Large intestine (tissue), 3 donors: ENCODE data around the gene RNF13. TPM values are rescaled to one million over a fixed set of nuclear protein-coding genes. Genes with fewer than 3 reads are reported as not detected.

Source experiments
- DNase-seq, 2 donors: peaks; one replicate each; pipeline versions ENCODE4 v3.0.0 to v3.0.0-alpha.2; 2013
- H3K27ac ChIP-seq: one replicate; pipeline ENCODE4 v1.5.1; 2013; ENCODE audit warnings: low read length
- H3K27me3 ChIP-seq: 2 replicates; pipeline ENCODE4 v1.6.1; 2013; ENCODE audit warnings: low read length; ENCODE audit not compliant: control insufficient read depth, insufficient read depth
- H3K36me3 ChIP-seq: 2 replicates; pipeline ENCODE4 v1.6.1; 2013; ENCODE audit warnings: low read length; ENCODE audit not compliant: control insufficient read depth, insufficient read depth
- H3K4me1 ChIP-seq: one replicate; pipeline ENCODE4 v1.6.1; 2013; ENCODE audit warnings: low read length; ENCODE audit not compliant: control insufficient read depth, insufficient read depth
- H3K4me3 ChIP-seq: one replicate; pipeline ENCODE4 v1.5.1; 2013; ENCODE audit warnings: low read length
- H3K9me3 ChIP-seq: one replicate; pipeline ENCODE4 v1.6.1; 2013; ENCODE audit warnings: mild to moderate bottlenecking, low read depth, low read length, moderate library complexity; ENCODE audit not compliant: control insufficient read depth
- WGBS: methylation state at CpG from one replicate; pipeline ENCODE4 v1.1.5; 2013; ENCODE audit warnings: low lambda C conversion rate; ENCODE audit not compliant: insufficient coverage; 5-methylcytosine and 5-hydroxymethylcytosine counted together
- polyA plus RNA-seq: library from polyadenylated mRNA; unstranded; fragments of 120-200 nt; gene quantifications from one replicate; pipeline ENCODE4 v1.2.1, GENCODE V29; 2013

Gene RNF13
- polyA plus RNA-seq, 1 donor = 56.2 TPM

DNA sequence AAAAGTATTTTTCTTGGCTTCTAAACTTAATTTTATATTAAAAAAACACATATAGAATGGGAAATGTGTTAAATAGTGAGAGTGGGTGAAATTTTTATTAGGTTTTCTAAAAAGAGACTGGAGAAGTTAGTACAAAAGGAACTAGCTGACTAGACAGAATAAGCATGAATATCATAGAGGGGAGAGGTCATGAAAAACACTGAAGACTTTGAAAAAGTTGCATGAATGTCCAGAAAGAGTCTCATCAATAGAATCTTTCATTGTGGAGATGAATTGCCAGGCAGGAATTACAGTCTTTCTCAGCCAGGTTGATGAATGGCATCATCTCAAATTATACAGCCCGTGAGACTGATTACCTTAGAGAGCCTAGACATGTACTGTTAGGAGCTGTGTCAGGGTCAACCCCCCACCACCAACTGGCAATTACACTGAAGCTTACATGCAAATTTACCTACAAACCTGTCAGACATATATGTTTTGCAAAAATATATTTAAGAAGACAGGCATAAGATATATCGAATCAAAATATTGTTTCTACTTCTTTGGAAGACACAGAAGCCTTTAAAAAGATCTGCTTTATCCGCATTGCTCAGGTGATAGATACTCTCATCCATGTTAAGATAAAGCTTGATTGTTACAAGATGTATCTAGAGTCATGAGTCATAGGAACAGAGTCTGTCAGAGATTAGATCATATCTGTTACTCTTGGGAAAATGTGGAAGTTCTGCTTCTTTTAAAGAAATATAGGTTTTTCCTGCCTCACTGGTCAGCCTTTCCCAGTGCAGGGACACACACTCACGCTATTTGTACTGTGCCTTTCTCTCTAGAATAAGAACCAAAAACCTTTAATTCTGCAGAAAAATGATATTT, 192.5 kb downstream of the RNF13 start:
- DNase-seq = no peak
- Histone ChIP-seq H3K4me1 (no peaks in the 10 kb centered on the region), H3K9me3 (no peaks in the 10 kb centered on the region), H3K27me3 (peaks cover 2% of the 10 kb centered on the region), H3K36me3 (no peaks in the 10 kb centered on the region), H3K27ac (no peak overlapping the region), H3K4me3 (no peak overlapping the region)
- WGBS = 92% methylated on average over 2 of the region's 4 CpGs

DNA sequence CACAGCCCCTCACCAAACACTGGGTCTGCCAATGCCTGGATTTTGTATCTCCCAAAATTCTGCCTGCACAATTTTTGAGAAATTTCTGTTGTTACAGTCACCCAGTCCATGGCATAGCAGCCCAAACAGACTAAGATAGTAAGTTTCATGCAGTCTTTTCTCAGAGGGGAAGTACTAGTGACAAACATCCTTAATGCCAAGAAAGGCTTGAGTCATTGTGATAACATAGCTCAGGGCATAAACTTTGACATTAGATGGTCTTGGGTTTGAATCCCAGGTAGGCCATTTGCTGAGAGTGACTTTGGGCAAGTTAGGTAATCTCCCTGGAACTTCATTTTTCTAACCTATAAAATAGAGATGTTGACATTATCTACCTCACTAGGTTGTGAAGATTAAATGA, 193.8 kb downstream of the RNF13 start:
- Histone ChIP-seq H3K4me3 (no peak overlapping the region), H3K4me1 (no peaks in the 10 kb centered on the region), H3K9me3 (no peaks in the 10 kb centered on the region), H3K36me3 (no peaks in the 10 kb centered on the region), H3K27me3 (peaks cover 2% of the 10 kb centered on the region), H3K27ac (no peak overlapping the region)
- DNase-seq = no peak

Other genes starting within 250 kb of the RNF13 start
- 29.2 TPM for gene WWTR1, start 155.2 kb upstream of the RNF13 start, polyA plus RNA-seq
- gene COMMD2, start 60.7 kb upstream of the RNF13 start, polyA plus RNA-seq = 40.8 TPM
- 0.12 TPM for gene ANKUB1, start 20.7 kb upstream of the RNF13 start, polyA plus RNA-seq
- gene PFN2, start 157.7 kb downstream of the RNF13 start, polyA plus RNA-seq = 124 TPM